Neuronal stem cell (in vitro differentiated cells): ENCODE data around the gene CFAP221.

Experiments used
- DNase-seq: peaks from one replicate; pipeline ENCODE4 v3.0.0-alpha.2; 2013; ENCODE audit warnings: low spot score
- H2AFZ ChIP-seq: one replicate; pipeline ENCODE4 v1.6.1; 2013; ENCODE audit warnings: mild to moderate bottlenecking, low read length, inconsistent platforms
- H2AK5ac ChIP-seq: 2 replicates; pipeline ENCODE4 v1.6.1; 2013; ENCODE audit warnings: low read depth, mild to moderate bottlenecking, inconsistent platforms, low read length, moderate library complexity, mixed read lengths
- H2BK120ac ChIP-seq: 2 replicates; pipeline ENCODE4 v1.6.1; 2013; ENCODE audit warnings: low read depth, mild to moderate bottlenecking, inconsistent platforms, low read length, moderate library complexity, mixed read lengths
- H2BK12ac ChIP-seq: one replicate; pipeline ENCODE4 v1.6.1; 2013; ENCODE audit warnings: low read length, inconsistent platforms
- H2BK15ac ChIP-seq: 2 replicates; pipeline ENCODE4 v1.6.1; 2013; ENCODE audit warnings: mild to moderate bottlenecking, low read length, inconsistent platforms, mixed read lengths
- H2BK5ac ChIP-seq: one replicate; pipeline ENCODE4 v1.6.1; 2013; ENCODE audit warnings: inconsistent platforms, mild to moderate bottlenecking, low read length, moderate library complexity
- H3K14ac ChIP-seq: one replicate; pipeline ENCODE4 v1.6.1; 2013; ENCODE audit warnings: low read length, inconsistent platforms
- H3K18ac ChIP-seq: 2 replicates; pipeline ENCODE4 v1.6.1; 2013; ENCODE audit warnings: low read length, inconsistent platforms
- H3K23ac ChIP-seq: 2 replicates; pipeline ENCODE4 v1.6.1; 2013; ENCODE audit warnings: low read depth, mild to moderate bottlenecking, mixed read lengths, low read length, inconsistent platforms; ENCODE audit not compliant: poor library complexity
- H3K27ac ChIP-seq: replicated peaks from 3 replicates; pipeline ENCODE4 v1.5.1; 2013; ENCODE audit warnings: low read length, inconsistent platforms
- H3K27me3 ChIP-seq, 3 experiments: 2 replicates each; pipeline ENCODE4 v1.6.1; 2013; ENCODE audit warnings: low read length in 3 of 3, mild to moderate bottlenecking in 2 of 3, inconsistent platforms in 1 of 3, low read depth in 1 of 3, mixed read lengths in 1 of 3, moderate library complexity in 1 of 3; ENCODE audit not compliant: control insufficient read depth in 3 of 3, insufficient read depth in 3 of 3
- H3K36me3 ChIP-seq, 2 donors: replicated peaks in 1 of 2; 2 replicates each; pipeline ENCODE4 v1.6.1; 2013; ENCODE audit warnings: low read length in 2 of 2; ENCODE audit not compliant: control insufficient read depth in 2 of 2, insufficient read depth in 2 of 2
- H3K4ac ChIP-seq: 2 replicates; pipeline ENCODE4 v1.6.1; 2013; ENCODE audit warnings: inconsistent platforms, mild to moderate bottlenecking, low read length, moderate library complexity
- H3K4me1 ChIP-seq, 2 donors: 1 replicate in 1 of 2; 2 replicates in 1 of 2; pipeline ENCODE4 v1.6.1; 2013; ENCODE audit warnings: low read length in 2 of 2, low read depth in 1 of 2; ENCODE audit not compliant: control insufficient read depth in 2 of 2, insufficient read depth in 1 of 2
- H3K4me2 ChIP-seq: one replicate; pipeline ENCODE4 v1.6.1; 2013; ENCODE audit warnings: mild to moderate bottlenecking, low read length, inconsistent platforms; ENCODE audit not compliant: insufficient read depth, poor library complexity, severe bottlenecking
- H3K4me3 ChIP-seq, 2 donors: 2 replicates each; pipeline ENCODE4 v1.5.1; 2013; ENCODE audit warnings: low read length in 2 of 2, mild to moderate bottlenecking in 2 of 2, inconsistent platforms in 1 of 2, moderate library complexity in 1 of 2
- H3K79me1 ChIP-seq: one replicate; pipeline ENCODE4 v1.6.1; 2013; ENCODE audit warnings: low read depth, mild to moderate bottlenecking, inconsistent platforms, low read length, moderate library complexity
- H3K9ac ChIP-seq: one replicate; pipeline ENCODE4 v1.6.1; 2013; ENCODE audit warnings: mild to moderate bottlenecking, low read depth, low read length, inconsistent platforms; ENCODE audit not compliant: poor library complexity
- H3K9me3 ChIP-seq, 2 donors: replicated peaks in 1 of 2; 2 replicates each; pipeline versions ENCODE3 to v1.6.1; 2013; ENCODE audit warnings: low read length in 2 of 2, mild to moderate bottlenecking in 2 of 2, inconsistent platforms in 1 of 2, low read depth in 1 of 2, mixed read lengths in 1 of 2, moderate library complexity in 1 of 2; ENCODE audit not compliant: control insufficient read depth in 2 of 2, insufficient read depth in 1 of 2
- H4K8ac ChIP-seq: one replicate; pipeline ENCODE4 v1.6.1; 2013; ENCODE audit warnings: low read depth, mild to moderate bottlenecking, inconsistent platforms, low read length, moderate library complexity
- H4K91ac ChIP-seq: one replicate; pipeline ENCODE4 v1.6.1; 2013; ENCODE audit warnings: low read length, low read depth, mild to moderate bottlenecking, inconsistent platforms; ENCODE audit not compliant: poor library complexity
- WGBS, 2 donors: extraction: QIAGEN DNeasy Blood & Tissue Kit; methylation state at CpG; one replicate each; pipeline ENCODE4 v1.1.7; 2013; ENCODE audit warnings: missing lambda C conversion rate in 2 of 2, mixed read lengths in 1 of 2; ENCODE audit not compliant: insufficient read length in 2 of 2, insufficient replicate concordance in 1 of 2; ENCODE audit errors: extremely low coverage in 2 of 2; 5-methylcytosine and 5-hydroxymethylcytosine counted together

CFAP221 gene

DNA sequence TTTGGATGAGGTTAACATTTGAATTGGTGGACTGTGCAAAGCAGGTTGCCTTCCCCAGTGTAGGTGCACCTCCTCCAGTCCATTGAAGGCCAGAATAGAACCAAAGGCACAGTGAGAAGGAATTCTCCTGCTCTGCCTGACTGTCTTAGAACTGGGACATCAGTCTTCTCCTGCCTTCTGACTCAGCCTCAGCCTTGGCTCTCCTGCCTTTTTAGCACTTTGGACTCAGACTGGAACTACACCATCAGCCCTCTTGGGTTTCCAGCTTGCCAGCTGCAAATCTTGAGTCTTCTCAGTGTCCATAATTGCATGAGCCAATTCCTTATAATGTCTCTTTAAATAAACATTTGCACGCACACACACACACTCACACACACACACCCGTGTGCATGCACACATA, 126.8 kb downstream of the CFAP221 start:
- Histone ChIP-seq H3K36me3 (no peaks in the 10 kb centered on the region), H3K79me1 (no peaks in the 10 kb centered on the region), H3K18ac (no peak overlapping the region), H3K23ac (no peak overlapping the region), H2AK5ac (no peak overlapping the region), H3K9ac (no peak overlapping the region), H2BK120ac (no peak overlapping the region), H4K91ac (no peak overlapping the region), H3K27me3 (peaks cover 0 to 8% (median 0%) of the 10 kb centered on the region in 3 experiments), H3K4me1 (no peaks in the 10 kb centered on the region), H3K27ac (no peak overlapping the region), H3K4me3 (peak overlapping the region in 1 of 2 donors; percentile 10), H3K14ac (no peak overlapping the region), H3K4me2 (no peak overlapping the region), H4K8ac (no peak overlapping the region), H2BK5ac (no peak overlapping the region), H2AFZ (no peak overlapping the region), H3K9me3 (no peaks in the 10 kb centered on the region), H2BK15ac (no peak overlapping the region), H2BK12ac (no peak overlapping the region), H3K4ac (no peak overlapping the region)
- WGBS, 2 donors = no CpG with 5 or more reads among the region's 2 CpGs
- DNase-seq = no peak

DNA sequence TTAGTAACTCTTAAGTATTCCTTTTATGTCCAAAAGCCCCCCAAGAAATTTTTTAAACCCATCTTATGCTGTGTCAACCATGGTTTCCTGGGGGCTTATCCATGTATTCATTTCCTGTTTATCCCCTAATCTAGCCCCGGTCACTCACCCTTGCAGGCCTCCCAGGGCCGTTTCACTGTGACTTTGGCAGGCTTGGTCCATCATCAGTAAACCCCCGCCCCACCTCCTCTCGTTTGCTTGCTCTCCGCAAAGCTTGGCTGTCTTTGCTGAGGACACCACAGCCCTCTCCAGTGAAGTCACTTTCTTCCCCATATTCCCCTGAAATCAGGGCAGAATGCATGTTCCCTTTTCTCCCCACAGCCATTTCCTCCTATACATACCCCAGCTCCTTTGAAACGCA, 127.5 kb downstream of the CFAP221 start:
- H3K23ac ChIP-seq = no peak overlapping the region

DNA sequence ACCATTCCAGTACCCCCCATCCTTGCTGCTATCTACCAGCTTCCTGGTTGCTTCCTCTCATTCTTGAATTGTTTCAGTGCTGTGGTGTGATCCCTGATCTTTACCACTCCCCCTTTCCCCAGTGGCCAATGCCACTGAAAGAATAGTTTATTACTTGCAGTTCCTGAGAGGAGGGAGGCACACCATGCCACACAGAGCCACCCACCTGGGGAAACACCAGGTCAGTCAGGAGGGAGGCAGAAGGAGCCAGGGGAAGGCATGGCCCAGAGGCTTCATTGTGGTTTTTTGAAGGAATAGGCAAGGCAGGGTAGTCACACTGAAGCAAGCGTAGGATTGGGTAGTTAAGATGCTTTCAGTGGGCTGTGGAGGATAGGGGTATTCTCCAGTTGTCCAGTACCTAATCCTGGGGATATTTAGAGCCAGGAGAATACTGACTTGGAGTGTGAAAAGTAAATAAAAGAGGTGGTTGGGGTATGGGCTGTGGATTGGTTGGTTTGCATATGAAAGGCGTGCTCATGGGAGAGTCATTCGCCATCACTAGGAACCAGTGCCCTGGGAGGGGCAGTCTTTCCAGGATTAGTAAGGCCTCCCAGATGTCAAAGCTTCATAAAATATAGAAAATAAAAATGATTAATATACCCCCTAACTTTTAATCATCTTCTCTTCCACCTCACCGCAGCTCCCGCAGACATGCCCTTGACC, 128.1 kb downstream of the CFAP221 start:
- Histone ChIP-seq H2BK120ac (no peak overlapping the region), H3K27ac (no peak overlapping the region), H3K14ac (no peak overlapping the region), H3K23ac (no peak overlapping the region), H3K4ac (no peak overlapping the region), H3K27me3 (peaks cover 0 to 8% (median 0%) of the 10 kb centered on the region in 3 experiments), H2BK5ac (no peak overlapping the region), H2BK12ac (no peak overlapping the region), H4K8ac (no peak overlapping the region), H3K4me1 (no peaks in the 10 kb centered on the region), H4K91ac (no peak overlapping the region), H2BK15ac (no peak overlapping the region), H3K36me3 (no peaks in the 10 kb centered on the region), H2AK5ac (no peak overlapping the region), H3K18ac (no peak overlapping the region), H3K9me3 (no peaks in the 10 kb centered on the region), H3K4me2 (no peak overlapping the region), H3K79me1 (no peaks in the 10 kb centered on the region), H2AFZ (peak overlapping the region; percentile 52), H3K9ac (no peak overlapping the region), H3K4me3 (no peak overlapping the region)
- no peak for DNase-seq
- WGBS, 2 donors = no CpG with 5 or more reads among the region's 5 CpGs

More for the DNA sequence above, 127.5 kb downstream of the CFAP221 start:
- peak overlapping the region; percentile 52 for H2AFZ ChIP-seq
- peaks cover 0 to 8% (median 0%) of the 10 kb centered on the region in 3 experiments for H3K27me3 ChIP-seq
- no peak overlapping the region for H4K91ac ChIP-seq
- no peaks in the 10 kb centered on the region for H3K4me1 ChIP-seq
- H3K18ac ChIP-seq = no peak overlapping the region
- no peak overlapping the region for H3K4ac ChIP-seq
- no peaks in the 10 kb centered on the region for H3K36me3 ChIP-seq
- no peak overlapping the region for H3K4me3 ChIP-seq
- no peak overlapping the region for H2BK120ac ChIP-seq
- H3K79me1 ChIP-seq = no peaks in the 10 kb centered on the region
- H2BK5ac ChIP-seq = no peak overlapping the region
- WGBS, 2 donors = no CpG with 5 or more reads among the region's 6 CpGs
- H3K9ac ChIP-seq = no peak overlapping the region
- no peaks in the 10 kb centered on the region for H3K9me3 ChIP-seq
- no peak overlapping the region for H2BK12ac ChIP-seq
- H3K4me2 ChIP-seq = no peak overlapping the region
- H3K27ac ChIP-seq = no peak overlapping the region
- no peak overlapping the region for H2BK15ac ChIP-seq
- no peak overlapping the region for H3K14ac ChIP-seq
- no peak for DNase-seq
- H4K8ac ChIP-seq = no peak overlapping the region
- no peak overlapping the region for H2AK5ac ChIP-seq

DNA sequence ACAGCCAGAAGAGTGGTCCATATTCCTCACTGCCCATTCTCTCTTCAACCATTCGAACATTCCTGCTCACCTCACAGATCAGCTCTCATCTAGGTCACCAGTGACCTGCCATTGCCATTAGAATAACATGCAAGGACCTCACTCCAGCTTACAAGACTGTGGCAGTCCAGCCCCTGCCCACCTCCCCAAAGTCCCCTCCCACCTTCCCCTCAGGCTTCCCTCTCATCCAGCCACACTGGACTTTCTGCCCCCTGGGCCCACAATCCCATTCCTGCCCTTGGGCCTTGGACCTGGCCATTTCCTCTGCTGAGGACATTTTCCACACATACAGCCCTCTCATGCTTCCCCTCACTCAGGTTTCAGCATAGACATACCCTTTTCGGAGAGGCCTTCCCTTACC, 129.5 kb downstream of the CFAP221 start:
- Histone ChIP-seq H3K79me1 (no peaks in the 10 kb centered on the region), H4K8ac (no peak overlapping the region), H3K9me3 (no peaks in the 10 kb centered on the region), H3K36me3 (no peaks in the 10 kb centered on the region), H3K4ac (no peak overlapping the region), H2BK5ac (no peak overlapping the region), H3K4me1 (no peaks in the 10 kb centered on the region), H3K9ac (no peak overlapping the region), H3K14ac (no peak overlapping the region), H2BK120ac (no peak overlapping the region), H4K91ac (no peak overlapping the region), H3K4me2 (no peak overlapping the region), H2BK15ac (no peak overlapping the region), H3K4me3 (no peak overlapping the region), H2BK12ac (no peak overlapping the region), H3K27ac (no peak overlapping the region), H3K27me3 (peaks cover 0 to 8% (median 0%) of the 10 kb centered on the region in 3 experiments), H3K23ac (no peak overlapping the region), H2AFZ (no peak overlapping the region), H2AK5ac (no peak overlapping the region), H3K18ac (peak overlapping the region; percentile 67)
- WGBS, 2 donors = no CpG with 5 or more reads among the region's 2 CpGs
- no peak for DNase-seq
